ENCODE data around the gene DLK1.

Gene DLK1

DNA sequence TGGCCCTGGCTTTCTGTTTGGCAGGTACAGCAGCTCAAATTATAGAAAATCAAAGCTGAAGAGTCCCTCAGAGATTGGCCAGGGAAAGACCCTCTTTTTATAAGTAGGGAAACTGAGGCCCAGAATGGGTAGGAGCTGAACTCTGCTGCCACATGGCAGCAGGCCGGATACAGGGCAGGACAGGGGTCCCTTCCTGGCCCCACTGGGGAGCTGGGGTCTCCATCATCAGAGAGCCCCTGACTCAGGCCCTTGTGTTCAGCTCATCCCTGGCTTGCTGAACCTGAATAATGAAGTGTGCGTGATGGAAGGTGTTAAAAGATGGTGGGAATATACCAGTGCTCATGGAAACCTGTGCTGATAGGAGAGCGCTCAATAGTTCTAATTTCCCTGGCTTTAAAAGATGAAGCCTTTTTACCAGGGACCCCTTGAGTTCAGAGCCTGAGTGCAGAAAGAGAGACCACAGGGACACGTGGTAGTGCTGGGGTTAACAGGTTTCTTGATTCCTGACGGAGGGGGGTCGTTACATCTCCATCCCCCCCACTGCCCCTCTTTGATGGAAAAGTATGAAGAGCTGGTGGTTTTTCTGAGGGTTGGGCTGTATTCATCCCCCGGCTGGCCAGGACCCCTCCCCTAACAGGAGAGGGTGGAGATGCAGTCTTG is 4.4 kb downstream of the DLK1 start:
- Mint-ChIP-seq H3K36me3 (no peaks in the 10 kb centered on the region), H3K27ac (no peak overlapping the region), H3K9me3 (ENCODE audit: low read depth) (no peaks in the 10 kb centered on the region), H3K27me3 (peaks cover 20% of the 10 kb centered on the region), H3K4me1 (ENCODE audit: low read depth) (no peaks in the 10 kb centered on the region), H3K4me3 (no peak overlapping the region)

GRCh38 chr14:100731846-100732765 is 5.4 kb downstream of the DLK1 start:
- Mint-ChIP-seq H3K4me1 (ENCODE audit: low read depth) (no peaks in the 10 kb centered on the region), H3K27ac (no peak overlapping the region), H3K4me3 (no peak overlapping the region), H3K36me3 (no peaks in the 10 kb centered on the region), H3K27me3 (peaks cover 18% of the 10 kb centered on the region), H3K9me3 (ENCODE audit: low read depth) (no peaks in the 10 kb centered on the region)

GRCh38 chr14:100732766-100733100 is 6.0 kb downstream of the DLK1 start:
- H3K27ac Mint-ChIP-seq: no peak overlapping the region
- no peak overlapping the region for H3K4me3 Mint-ChIP-seq
- H3K27me3 Mint-ChIP-seq: peaks cover 13% of the 10 kb centered on the region
- no peaks in the 10 kb centered on the region for H3K36me3 Mint-ChIP-seq
- no peaks in the 10 kb centered on the region for H3K4me1 Mint-ChIP-seq (ENCODE audit: low read depth)
- H3K9me3 Mint-ChIP-seq (ENCODE audit: low read depth): no peaks in the 10 kb centered on the region

GRCh38 chr14:100733152-100733850 is 6.6 kb downstream of the DLK1 start:
- no peaks in the 10 kb centered on the region for H3K4me1 Mint-ChIP-seq (ENCODE audit: low read depth)
- H3K4me3 Mint-ChIP-seq: no peak overlapping the region
- peaks cover 8% of the 10 kb centered on the region for H3K27me3 Mint-ChIP-seq
- H3K9me3 Mint-ChIP-seq (ENCODE audit: low read depth): no peaks in the 10 kb centered on the region
- H3K36me3 Mint-ChIP-seq: no peaks in the 10 kb centered on the region
- no peak overlapping the region for H3K27ac Mint-ChIP-seq

DNA sequence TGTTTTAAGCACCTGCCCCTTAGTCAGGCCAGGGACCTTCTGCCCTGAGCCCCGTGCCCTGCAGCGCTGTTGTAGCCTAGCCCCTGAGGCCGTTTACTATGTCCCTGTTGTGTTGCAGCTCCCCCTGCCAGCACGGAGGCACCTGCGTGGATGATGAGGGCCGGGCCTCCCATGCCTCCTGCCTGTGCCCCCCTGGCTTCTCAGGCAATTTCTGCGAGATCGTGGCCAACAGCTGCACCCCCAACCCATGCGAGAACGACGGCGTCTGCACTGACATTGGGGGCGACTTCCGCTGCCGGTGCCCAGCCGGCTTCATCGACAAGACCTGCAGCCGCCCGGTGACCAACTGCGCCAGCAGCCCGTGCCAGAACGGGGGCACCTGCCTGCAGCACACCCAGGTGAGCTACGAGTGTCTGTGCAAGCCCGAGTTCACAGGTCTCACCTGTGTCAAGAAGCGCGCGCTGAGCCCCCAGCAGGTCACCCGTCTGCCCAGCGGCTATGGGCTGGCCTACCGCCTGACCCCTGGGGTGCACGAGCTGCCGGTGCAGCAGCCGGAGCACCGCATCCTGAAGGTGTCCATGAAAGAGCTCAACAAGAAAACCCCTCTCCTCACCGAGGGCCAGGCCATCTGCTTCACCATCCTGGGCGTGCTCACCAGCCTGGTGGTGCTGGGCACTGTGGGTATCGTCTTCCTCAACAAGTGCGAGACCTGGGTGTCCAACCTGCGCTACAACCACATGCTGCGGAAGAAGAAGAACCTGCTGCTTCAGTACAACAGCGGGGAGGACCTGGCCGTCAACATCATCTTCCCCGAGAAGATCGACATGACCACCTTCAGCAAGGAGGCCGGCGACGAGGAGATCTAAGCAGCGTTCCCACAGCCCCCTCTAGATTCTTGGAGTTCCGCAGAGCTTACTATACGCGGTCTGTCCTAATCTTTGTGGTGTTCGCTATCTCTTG is 7.6 kb downstream of the DLK1 start:
- peaks cover 1% of the 10 kb centered on the region for H3K27me3 Mint-ChIP-seq
- no peaks in the 10 kb centered on the region for H3K9me3 Mint-ChIP-seq (ENCODE audit: low read depth)
- H3K36me3 Mint-ChIP-seq: no peaks in the 10 kb centered on the region
- no peak overlapping the region for H3K27ac Mint-ChIP-seq
- no peak overlapping the region for H3K4me3 Mint-ChIP-seq
- no peaks in the 10 kb centered on the region for H3K4me1 Mint-ChIP-seq (ENCODE audit: low read depth)

GRCh38 chr14:100735271-100735670 is 8.6 kb downstream of the DLK1 start:
- Mint-ChIP-seq H3K27ac (no peak overlapping the region), H3K9me3 (ENCODE audit: low read depth) (no peaks in the 10 kb centered on the region), H3K27me3 (peaks cover 1% of the 10 kb centered on the region), H3K4me3 (no peak overlapping the region), H3K36me3 (no peaks in the 10 kb centered on the region), H3K4me1 (ENCODE audit: low read depth) (no peaks in the 10 kb centered on the region)

- Mint-ChIP-seq H3K27ac (no peak overlapping the region), H3K9me3 (ENCODE audit: low read depth) (no peaks in the 10 kb centered on the region)
These were observed 9.8 kb downstream of the DLK1 start for GRCh38 chr14:100736269-100737180.

GRCh38 chr14:100737526-100737925 is 10.8 kb downstream of the DLK1 start:
- Mint-ChIP-seq H3K4me3 (no peak overlapping the region), H3K9me3 (ENCODE audit: low read depth) (no peaks in the 10 kb centered on the region), H3K36me3 (no peaks in the 10 kb centered on the region), H3K27ac (no peak overlapping the region), H3K27me3 (peaks cover 1% of the 10 kb centered on the region), H3K4me1 (ENCODE audit: low read depth) (no peaks in the 10 kb centered on the region)

More at GRCh38 chr14:100736269-100737180, 9.8 kb downstream of the DLK1 start:
- no peaks in the 10 kb centered on the region for H3K36me3 Mint-ChIP-seq
- no peak overlapping the region for H3K4me3 Mint-ChIP-seq
- no peaks in the 10 kb centered on the region for H3K4me1 Mint-ChIP-seq (ENCODE audit: low read depth)
- peaks cover 1% of the 10 kb centered on the region for H3K27me3 Mint-ChIP-seq

- Mint-ChIP-seq H3K9me3 (ENCODE audit: low read depth) (no peaks in the 10 kb centered on the region), H3K36me3 (no peaks in the 10 kb centered on the region), H3K27me3 (peaks cover 1% of the 10 kb centered on the region), H3K4me1 (ENCODE audit: low read depth) (no peaks in the 10 kb centered on the region), H3K27ac (no peak overlapping the region), H3K4me3 (no peak overlapping the region)
These were observed 11.6 kb downstream of the DLK1 start for GRCh38 chr14:100738269-100738691.

GRCh38 chr14:100738704-100739131 is 12.0 kb downstream of the DLK1 start:
- no peak overlapping the region for H3K27ac Mint-ChIP-seq
- no peaks in the 10 kb centered on the region for H3K9me3 Mint-ChIP-seq (ENCODE audit: low read depth)
- no peak overlapping the region for H3K4me3 Mint-ChIP-seq
- no peaks in the 10 kb centered on the region for H3K4me1 Mint-ChIP-seq (ENCODE audit: low read depth)
- H3K36me3 Mint-ChIP-seq: no peaks in the 10 kb centered on the region
- H3K27me3 Mint-ChIP-seq: peaks cover 1% of the 10 kb centered on the region

GRCh38 chr14:100739306-100739705 is 12.6 kb downstream of the DLK1 start:
- Mint-ChIP-seq H3K4me3 (no peak overlapping the region), H3K9me3 (ENCODE audit: low read depth) (no peaks in the 10 kb centered on the region), H3K27ac (no peak overlapping the region), H3K4me1 (ENCODE audit: low read depth) (no peaks in the 10 kb centered on the region), H3K27me3 (peaks cover 3% of the 10 kb centered on the region), H3K36me3 (no peaks in the 10 kb centered on the region)

DNA sequence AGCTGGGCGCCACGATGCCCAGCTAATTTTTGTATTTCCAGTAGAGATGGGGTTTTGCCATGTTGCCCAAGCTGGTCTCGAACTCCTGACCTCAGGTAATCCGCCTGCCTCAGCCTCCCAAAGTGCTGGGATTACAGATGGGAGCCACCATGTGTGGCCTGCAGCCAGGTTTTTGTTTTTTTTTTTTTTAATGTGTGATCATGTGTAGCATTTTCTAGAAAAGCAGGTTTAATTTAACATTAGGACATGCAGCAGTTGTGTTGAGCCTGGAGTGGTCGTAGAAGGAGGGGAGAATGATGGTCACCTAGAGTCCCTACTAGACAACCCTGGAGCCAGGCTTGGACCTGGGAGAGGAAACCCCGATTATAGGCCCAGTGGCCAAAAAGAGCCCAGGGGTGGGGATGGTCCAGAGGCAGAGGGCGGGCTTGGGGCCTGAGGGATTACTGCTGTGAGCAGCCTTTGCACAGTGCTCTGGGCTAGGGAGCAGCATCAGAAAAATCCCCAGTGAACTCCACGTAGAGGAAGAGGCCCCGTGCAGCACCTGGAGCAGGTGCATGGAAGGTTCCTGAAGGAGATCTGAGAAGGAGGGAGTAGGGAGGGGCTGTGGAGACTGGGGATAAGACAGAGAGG is 13.6 kb downstream of the DLK1 start:
- Mint-ChIP-seq H3K4me3 (no peak overlapping the region), H3K4me1 (ENCODE audit: low read depth) (no peaks in the 10 kb centered on the region), H3K36me3 (no peaks in the 10 kb centered on the region), H3K27me3 (peaks cover 3% of the 10 kb centered on the region), H3K27ac (no peak overlapping the region), H3K9me3 (ENCODE audit: low read depth) (no peaks in the 10 kb centered on the region)

DNA sequence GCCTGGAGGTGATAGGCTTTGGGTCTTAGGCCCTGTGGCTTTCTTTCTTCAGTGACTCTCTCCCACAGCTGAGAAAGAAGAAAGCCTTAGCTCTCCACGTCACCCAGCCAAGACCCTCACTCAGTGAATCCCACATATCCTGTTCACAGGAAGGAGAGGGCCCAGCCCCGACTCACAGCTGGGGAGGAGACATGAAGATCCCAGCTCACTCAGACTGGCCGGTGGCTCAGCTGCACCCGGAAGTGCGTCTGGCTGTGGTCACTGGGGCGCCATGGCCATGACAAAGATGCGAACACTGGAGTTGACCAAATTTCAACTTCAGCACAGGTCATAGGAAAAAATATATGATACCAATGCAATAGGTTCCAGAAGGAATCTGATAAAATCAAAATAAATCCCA is 14.2 kb downstream of the DLK1 start:
- no peak overlapping the region for H3K27ac Mint-ChIP-seq
- H3K27me3 Mint-ChIP-seq: peaks cover 3% of the 10 kb centered on the region
- H3K36me3 Mint-ChIP-seq: no peaks in the 10 kb centered on the region
- no peaks in the 10 kb centered on the region for H3K9me3 Mint-ChIP-seq (ENCODE audit: low read depth)
- no peak overlapping the region for H3K4me3 Mint-ChIP-seq
- no peaks in the 10 kb centered on the region for H3K4me1 Mint-ChIP-seq (ENCODE audit: low read depth)

Data from activated naive CD8-positive, alpha-beta T cell (primary cell).